ENCODE results near the gene MYH11.
A peak's percentile ranks its signal among the peaks of the same experiment; 100 is the strongest.

Gene MYH11

GRCh38 chr16:15856901-15857698 lies at the start of gene MYH11:
TSS of gene MYH11 (minus strand) at chr16:15857028. CDS start at chr16:15838252, 18,776 bp downstream.
- no peak for DNase-seq (ENCODE audit: low read depth)

- no peak for DNase-seq (ENCODE audit: low read depth)
These were observed 49.6 kb upstream of the MYH11 start for GRCh38 chr16:15906439-15906838.

GRCh38 chr16:15903960-15904359 lies 47.1 kb upstream of the MYH11 start:
- DNase-seq (ENCODE audit: low read depth): no peak

GRCh38 chr16:15900901-15901500 lies 44.2 kb upstream of the MYH11 start:
- no peak for DNase-seq (ENCODE audit: low read depth)

GRCh38 chr16:15900357-15900756 lies 43.5 kb upstream of the MYH11 start:
- DNase-seq (ENCODE audit: low read depth): no peak

GRCh38 chr16:15899538-15900100 lies 42.8 kb upstream of the MYH11 start:
- peak; percentile 48 for DNase-seq (ENCODE audit: low read depth)

- DNase-seq (ENCODE audit: low read depth): no peak
These were observed 41.8 kb upstream of the MYH11 start for GRCh38 chr16:15898654-15899053.

- DNase-seq (ENCODE audit: low read depth): peak; percentile 35
These were observed 41.0 kb upstream of the MYH11 start for GRCh38 chr16:15897834-15898254.

- DNase-seq (ENCODE audit: low read depth): peak; percentile 23
These were observed 40.4 kb upstream of the MYH11 start for GRCh38 chr16:15897121-15897780.

GRCh38 chr16:15894571-15895374 lies 37.9 kb upstream of the MYH11 start:
- no peak for DNase-seq (ENCODE audit: low read depth)

- DNase-seq (ENCODE audit: low read depth): no peak
These were observed 34.7 kb upstream of the MYH11 start for GRCh38 chr16:15891508-15891907.

- peak; percentile 98 for DNase-seq (ENCODE audit: low read depth)
These were observed 31.5 kb upstream of the MYH11 start, which contains the start of gene CEP20 for GRCh38 chr16:15888072-15888976. TSS of gene CEP20 (minus strand) at chr16:15888603. CDS start at chr16:15888585, 18 bp downstream.

- no peak for DNase-seq (ENCODE audit: low read depth)
These were observed 30.5 kb upstream of the MYH11 start for GRCh38 chr16:15887283-15887682.

GRCh38 chr16:15886078-15886477 lies 29.2 kb upstream of the MYH11 start:
- no peak for DNase-seq (ENCODE audit: low read depth)

- no peak for DNase-seq (ENCODE audit: low read depth)
These were observed 28.8 kb upstream of the MYH11 start for GRCh38 chr16:15885560-15886001.

GRCh38 chr16:15882563-15882962 lies 25.7 kb upstream of the MYH11 start:
- no peak for DNase-seq (ENCODE audit: low read depth)

- DNase-seq (ENCODE audit: low read depth): no peak
These were observed 25.1 kb upstream of the MYH11 start for GRCh38 chr16:15881794-15882379.

- no peak for DNase-seq (ENCODE audit: low read depth)
These were observed 23.8 kb upstream of the MYH11 start for GRCh38 chr16:15880434-15881308.

GRCh38 chr16:15879255-15879811 lies 22.5 kb upstream of the MYH11 start:
- DNase-seq (ENCODE audit: low read depth): peak; percentile 81

Measured in GM04504 (cell line).